ENCODE results near the gene MED13L. TPM values are rescaled to one million over a fixed set of nuclear protein-coding genes. Genes with fewer than 3 reads are reported as not detected.

MED13L gene
- total RNA-seq, 1 experiment from 2014 or later = 94.1 TPM

DNA sequence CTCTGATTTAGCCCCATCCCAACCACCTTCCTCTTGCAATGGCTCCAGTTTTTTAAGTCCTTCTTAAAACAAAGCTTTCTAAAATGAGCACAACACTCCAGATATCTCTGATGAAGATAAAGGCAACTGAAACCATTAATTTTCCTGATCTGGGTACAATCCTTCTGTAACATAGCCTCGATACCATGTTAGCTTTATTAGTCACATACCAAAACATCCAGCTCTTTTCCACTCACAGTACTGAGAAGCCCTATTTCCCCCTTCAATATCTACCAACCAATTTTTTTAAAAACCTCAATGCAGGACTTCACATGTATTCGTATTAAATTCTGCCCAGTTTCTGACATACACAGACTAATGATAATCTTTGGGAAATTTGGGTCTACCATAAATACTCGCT, 105.9 kb downstream of the MED13L start:
- Histone ChIP-seq H3K4me1 (ENCODE audit: insufficient read depth, low read length, poor library complexity, severe bottlenecking) (peaks cover 19% of the 10 kb centered on the region), H3K36me3 (ENCODE audit: insufficient read depth, low read length, poor library complexity, severe bottlenecking) (no peaks in the 10 kb centered on the region), H3K27me3 (replicated peaks; ENCODE audit: insufficient read depth, low read depth, low read length, poor library complexity) (no peaks in the 10 kb centered on the region), H3K4me3 (ENCODE audit: low read depth, low read length, poor library complexity, severe bottlenecking) (no peak overlapping the region), H3K9me3 (ENCODE audit: low read depth, low read length, poor library complexity, severe bottlenecking) (no peaks in the 10 kb centered on the region), H3K27ac (ENCODE audit: low read depth, low read length, poor library complexity, severe bottlenecking) (no peak overlapping the region)
- BruUV-seq (replicated peaks) = no TSS peak
- no peak for TF ChIP-seq EZH2 (IDR thresholded peaks at IDR 0.05; ENCODE audit: borderline replicate concordance, low read depth, low read length, poor library complexity, severe bottlenecking)
- TF ChIP-seq, protein P1, sequence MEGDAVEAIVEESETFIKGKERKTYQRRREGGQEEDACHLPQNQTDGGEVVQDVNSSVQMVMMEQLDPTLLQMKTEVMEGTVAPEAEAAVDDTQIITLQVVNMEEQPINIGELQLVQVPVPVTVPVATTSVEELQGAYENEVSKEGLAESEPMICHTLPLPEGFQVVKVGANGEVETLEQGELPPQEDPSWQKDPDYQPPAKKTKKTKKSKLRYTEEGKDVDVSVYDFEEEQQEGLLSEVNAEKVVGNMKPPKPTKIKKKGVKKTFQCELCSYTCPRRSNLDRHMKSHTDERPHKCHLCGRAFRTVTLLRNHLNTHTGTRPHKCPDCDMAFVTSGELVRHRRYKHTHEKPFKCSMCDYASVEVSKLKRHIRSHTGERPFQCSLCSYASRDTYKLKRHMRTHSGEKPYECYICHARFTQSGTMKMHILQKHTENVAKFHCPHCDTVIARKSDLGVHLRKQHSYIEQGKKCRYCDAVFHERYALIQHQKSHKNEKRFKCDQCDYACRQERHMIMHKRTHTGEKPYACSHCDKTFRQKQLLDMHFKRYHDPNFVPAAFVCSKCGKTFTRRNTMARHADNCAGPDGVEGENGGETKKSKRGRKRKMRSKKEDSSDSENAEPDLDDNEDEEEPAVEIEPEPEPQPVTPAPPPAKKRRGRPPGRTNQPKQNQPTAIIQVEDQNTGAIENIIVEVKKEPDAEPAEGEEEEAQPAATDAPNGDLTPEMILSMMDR (conservative IDR thresholded peaks at IDR 0.05; ENCODE audit: low read depth, low read length) = no peak
- DNase-seq (ENCODE audit: low spot score) = no peak
- ChIA-PET CTCF (interaction anchor here (0.7 kb wide), 1 partner anchor 710 kb away, joined by 6 read pairs; the partner anchor contains the start of gene HRK), POLR2A (ENCODE audit: low non-redundant PET) (interaction anchor here (0.6 kb wide), 1 partner anchor 1661 kb away, joined by 3 read pairs; no protein-coding TSS in a partner anchor)
- intact Hi-C loops (cut with micrococcal nuclease; ENCODE audit: unreplicated experiment) = no loop called here

DNA sequence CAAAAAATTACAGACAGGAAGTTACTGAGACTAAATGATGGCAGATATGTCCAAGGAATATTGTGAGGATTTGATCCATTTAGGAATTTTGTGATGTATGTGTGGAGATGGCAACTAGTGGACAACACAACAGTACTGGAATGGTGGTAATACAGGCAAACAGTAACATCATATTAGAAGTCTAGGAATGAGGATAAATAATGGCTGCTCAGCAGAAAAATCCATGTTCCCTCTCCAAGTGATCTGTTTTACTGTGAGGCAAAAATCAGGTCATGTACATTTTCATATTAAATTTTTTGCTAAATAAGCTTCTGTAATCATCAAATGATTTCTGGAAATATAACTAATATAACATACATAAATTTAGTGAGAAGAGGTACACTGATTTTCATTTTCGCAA, 108.4 kb downstream of the MED13L start:
- no peak overlapping the region for H3K27ac ChIP-seq (ENCODE audit: low read depth, low read length, poor library complexity, severe bottlenecking)
- no peak for DNase-seq (ENCODE audit: low spot score)
- intact Hi-C loops (cut with micrococcal nuclease; ENCODE audit: unreplicated experiment) = no loop called here
- H3K36me3 ChIP-seq (ENCODE audit: insufficient read depth, low read length, poor library complexity, severe bottlenecking) = no peaks in the 10 kb centered on the region
- H3K4me3 ChIP-seq (ENCODE audit: low read depth, low read length, poor library complexity, severe bottlenecking) = no peak overlapping the region
- CTCF ChIA-PET = no interaction called here
- no peaks in the 10 kb centered on the region for H3K9me3 ChIP-seq (ENCODE audit: low read depth, low read length, poor library complexity, severe bottlenecking)
- H3K27me3 ChIP-seq (replicated peaks; ENCODE audit: insufficient read depth, low read depth, low read length, poor library complexity) = no peaks in the 10 kb centered on the region
- no TSS peak for BruUV-seq (replicated peaks)
- TF ChIP-seq EZH2 (IDR thresholded peaks at IDR 0.05; ENCODE audit: borderline replicate concordance, low read depth, low read length, poor library complexity, severe bottlenecking) = no peak
- TF ChIP-seq, protein P1 (conservative IDR thresholded peaks at IDR 0.05; ENCODE audit: low read depth, low read length) = no peak
- H3K4me1 ChIP-seq (ENCODE audit: insufficient read depth, low read length, poor library complexity, severe bottlenecking) = peaks cover 28% of the 10 kb centered on the region
- POLR2A ChIA-PET (ENCODE audit: low non-redundant PET) = no interaction called here

DNA sequence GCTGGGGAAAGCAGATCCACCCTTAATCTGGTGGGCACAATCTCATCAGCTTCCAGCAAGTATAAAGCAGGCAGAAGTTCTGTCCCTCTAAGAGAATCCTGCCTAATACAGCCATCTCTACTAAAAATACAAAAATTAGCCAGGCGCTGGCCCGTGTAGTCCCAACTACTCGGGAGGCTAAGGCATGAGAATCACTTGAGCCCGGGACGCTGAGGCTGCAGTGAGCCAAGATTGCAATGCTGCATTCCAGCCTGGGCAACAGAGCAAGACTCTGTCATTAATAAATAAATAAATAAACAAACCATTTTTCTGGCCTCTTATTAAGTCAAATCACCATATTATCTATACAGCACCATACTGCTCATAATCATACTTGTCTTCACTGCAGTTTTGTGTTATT, 111.2 kb downstream of the MED13L start:
- POLR2A ChIA-PET (ENCODE audit: low non-redundant PET) = no interaction called here
- H3K9me3 ChIP-seq (ENCODE audit: low read depth, low read length, poor library complexity, severe bottlenecking) = no peaks in the 10 kb centered on the region
- no peaks in the 10 kb centered on the region for H3K36me3 ChIP-seq (ENCODE audit: insufficient read depth, low read length, poor library complexity, severe bottlenecking)
- intact Hi-C loops (cut with micrococcal nuclease; ENCODE audit: unreplicated experiment) = no loop called here
- H3K4me3 ChIP-seq (ENCODE audit: low read depth, low read length, poor library complexity, severe bottlenecking) = no peak overlapping the region
- DNase-seq (ENCODE audit: low spot score) = no peak
- peaks cover 25% of the 10 kb centered on the region for H3K4me1 ChIP-seq (ENCODE audit: insufficient read depth, low read length, poor library complexity, severe bottlenecking)
- no peaks in the 10 kb centered on the region for H3K27me3 ChIP-seq (replicated peaks; ENCODE audit: insufficient read depth, low read depth, low read length, poor library complexity)
- TF ChIP-seq, protein P1 (conservative IDR thresholded peaks at IDR 0.05; ENCODE audit: low read depth, low read length) = no peak
- no peak for TF ChIP-seq EZH2 (IDR thresholded peaks at IDR 0.05; ENCODE audit: borderline replicate concordance, low read depth, low read length, poor library complexity, severe bottlenecking)
- CTCF ChIA-PET = no interaction called here
- H3K27ac ChIP-seq (ENCODE audit: low read depth, low read length, poor library complexity, severe bottlenecking) = no peak overlapping the region
- no TSS peak for BruUV-seq (replicated peaks)

Data from A673 (cell line).